ENCODE measurements around the gene MYL7. TPM values are rescaled to one million over a fixed set of nuclear protein-coding genes. Genes with fewer than 3 reads are reported as not detected.

The MYL7 gene
- total RNA-seq, 1 experiment from 2014 or later: 5.7 TPM

GRCh38 chr7:44158096-44158872 lies 17.2 kb upstream of the MYL7 start:
- Histone ChIP-seq H2AFZ (ENCODE audit: low read length) (no peak overlapping the region), H3K14ac (ENCODE audit: insufficient read depth, low read length) (no peak overlapping the region), H4K8ac (replicated peaks; ENCODE audit: insufficient read length, low read depth, low read length) (no peak overlapping the region), H3K9me3 (ENCODE audit: control insufficient read depth, low read depth, low read length) (no peaks in the 10 kb centered on the region), H3K4me2 (ENCODE audit: insufficient read depth, insufficient read length, low read length) (no peak overlapping the region), H3K23me2 (ENCODE audit: insufficient read length, low read depth, low read length, poor library complexity, severe bottlenecking) (no peaks in the 10 kb centered on the region), H3K18ac (ENCODE audit: insufficient read length, low read depth, low read length) (no peak overlapping the region), H3K27ac (ENCODE audit: insufficient read length, low read depth, low read length) (no peak overlapping the region), H4K91ac (ENCODE audit: insufficient read length, low read depth, low read length) (no peak overlapping the region), H2BK20ac (ENCODE audit: low read depth, low read length, poor library complexity, severe bottlenecking) (no peak overlapping the region), H3K79me1 (ENCODE audit: insufficient read depth, low read depth, low read length, poor library complexity, severe bottlenecking) (no peaks in the 10 kb centered on the region), H3K4ac (ENCODE audit: low read depth, low read length) (no peak overlapping the region), H2BK15ac (ENCODE audit: low read depth, low read length) (no peak overlapping the region), H2BK120ac (ENCODE audit: low read depth, low read length, poor library complexity, severe bottlenecking) (no peak overlapping the region), H2BK12ac (ENCODE audit: insufficient read length, low read depth, low read length) (no peak overlapping the region), H3K27me3 (ENCODE audit: insufficient read depth, low read length) (no peaks in the 10 kb centered on the region; the same call in 1 of the 2 replicates), H4K5ac (ENCODE audit: insufficient read length, low read depth, low read length) (no peak overlapping the region), H3K4me1 (ENCODE audit: insufficient read depth, low read length) (no peaks in the 10 kb centered on the region), H3K23ac (ENCODE audit: insufficient read length, low read depth, low read length) (no peak overlapping the region), H2BK5ac (ENCODE audit: insufficient read length, low read length) (no peak overlapping the region), H2AK5ac (ENCODE audit: insufficient read length, low read length) (no peak overlapping the region), H4K20me1 (ENCODE audit: control insufficient read depth, insufficient read depth, insufficient read length) (no peaks in the 10 kb centered on the region), H3T11ph (ENCODE audit: low read length) (no peak overlapping the region), H3K56ac (ENCODE audit: insufficient read length, low read depth, low read length) (no peak overlapping the region), H3K9ac (ENCODE audit: extremely low read depth, insufficient read length, low read length) (no peak overlapping the region), H3K79me2 (ENCODE audit: insufficient read depth, low read length) (no peaks in the 10 kb centered on the region)
- Mint-ChIP-seq H3K27ac (no peak overlapping the region), H3K36me3 (ENCODE audit: insufficient read depth in 1 of 3, low read depth in 3 of 3) (no peaks in the 10 kb centered on the region), H3K4me1 (peaks cover 5 to 9% of the 10 kb centered on the region in 2 experiments), H3K4me3 (no peak overlapping the region; a peak in 1 of 5 replicates), H3K27me3 (ENCODE audit: low read depth) (peaks cover 2% of the 10 kb centered on the region), H3K9me3 (no peaks in the 10 kb centered on the region)
- DNase-seq: no peak
- TF ChIP-seq, protein P1, sequence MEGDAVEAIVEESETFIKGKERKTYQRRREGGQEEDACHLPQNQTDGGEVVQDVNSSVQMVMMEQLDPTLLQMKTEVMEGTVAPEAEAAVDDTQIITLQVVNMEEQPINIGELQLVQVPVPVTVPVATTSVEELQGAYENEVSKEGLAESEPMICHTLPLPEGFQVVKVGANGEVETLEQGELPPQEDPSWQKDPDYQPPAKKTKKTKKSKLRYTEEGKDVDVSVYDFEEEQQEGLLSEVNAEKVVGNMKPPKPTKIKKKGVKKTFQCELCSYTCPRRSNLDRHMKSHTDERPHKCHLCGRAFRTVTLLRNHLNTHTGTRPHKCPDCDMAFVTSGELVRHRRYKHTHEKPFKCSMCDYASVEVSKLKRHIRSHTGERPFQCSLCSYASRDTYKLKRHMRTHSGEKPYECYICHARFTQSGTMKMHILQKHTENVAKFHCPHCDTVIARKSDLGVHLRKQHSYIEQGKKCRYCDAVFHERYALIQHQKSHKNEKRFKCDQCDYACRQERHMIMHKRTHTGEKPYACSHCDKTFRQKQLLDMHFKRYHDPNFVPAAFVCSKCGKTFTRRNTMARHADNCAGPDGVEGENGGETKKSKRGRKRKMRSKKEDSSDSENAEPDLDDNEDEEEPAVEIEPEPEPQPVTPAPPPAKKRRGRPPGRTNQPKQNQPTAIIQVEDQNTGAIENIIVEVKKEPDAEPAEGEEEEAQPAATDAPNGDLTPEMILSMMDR (conservative IDR thresholded peaks at IDR 0.05): no peak
- no CpG with 5 or more reads among the region's 10 CpGs for WGBS (ENCODE audit: extremely low coverage, insufficient read length, low lambda C conversion rate)

Data from H9 (cell line).